Brain microvascular endothelial cell (primary cell): ENCODE results near the gene SGCD.
A peak's percentile ranks its signal among the peaks of the same experiment; 100 is the strongest.

Source experiments
- DNase-seq: peaks from one replicate; pipeline ENCODE4 v3.0.0-alpha.2; 2020
- H3K27ac ChIP-seq: fragments of 250-450 bp; sonication (Bioruptor Pico); 2 replicates; pipeline ENCODE4 v1.5.1; 2020; ENCODE audit warnings: mild to moderate bottlenecking, moderate library complexity
- H3K27me3 ChIP-seq: fragments of 250-450 bp; sonication (Bioruptor Pico); replicated peaks from 2 replicates; pipeline ENCODE4 v1.5.1; 2020; ENCODE audit warnings: mild to moderate bottlenecking
- H3K36me3 ChIP-seq: fragments of 250-450 bp; sonication (Bioruptor Pico); replicated peaks from 2 replicates; pipeline ENCODE4 v1.5.1; 2020; ENCODE audit warnings: mild to moderate bottlenecking
- H3K4me3 ChIP-seq: 2 replicates; pipeline ENCODE4 v1.5.1; 2011; ENCODE audit warnings: low read depth, mild to moderate bottlenecking, control low read depth, low read length, moderate library complexity
- CTCF ChIP-seq: IDR thresholded peaks from 2 replicates; pipeline ENCODE4 v1.5.1; 2011; ENCODE audit warnings: low read depth, mild to moderate bottlenecking, moderate library complexity, low read length, control low read depth, inconsistent platforms; ENCODE audit errors: missing control alignments
- in situ Hi-C: cut with HindIII; loops from 2 replicates; pipeline ENCODE4 v1.10.0; 2017; ENCODE audit warnings: low sequenced_read_pairs, low pct_ligation_motif_present

Gene SGCD

GRCh38 chr5:156471893-156472292 is 144.9 kb downstream of the SGCD start:
- in situ Hi-C loops, result no loop called here
- Histone ChIP-seq H3K4me3 (no peak overlapping the region), H3K36me3 (no peaks in the 10 kb centered on the region), H3K27ac (no peak overlapping the region), H3K27me3 (no peaks in the 10 kb centered on the region)
- TF ChIP-seq CTCF, result no peak
- no peak for DNase-seq

GRCh38 chr5:156473269-156473908 is 146.4 kb downstream of the SGCD start:
- in situ Hi-C loops, result no loop called here
- peak; percentile 11 for DNase-seq

GRCh38 chr5:156474251-156474650 is 147.3 kb downstream of the SGCD start:
- no peaks in the 10 kb centered on the region for H3K27me3 ChIP-seq
- H3K27ac ChIP-seq, result no peak overlapping the region
- no peak for TF ChIP-seq CTCF
- peak; percentile 7 for DNase-seq
- in situ Hi-C loops, result no loop called here
- H3K36me3 ChIP-seq, result no peaks in the 10 kb centered on the region
- no peak overlapping the region for H3K4me3 ChIP-seq

More at GRCh38 chr5:156473269-156473908, 146.4 kb downstream of the SGCD start:
- no peaks in the 10 kb centered on the region for H3K27me3 ChIP-seq
- no peaks in the 10 kb centered on the region for H3K36me3 ChIP-seq
- no peak for TF ChIP-seq CTCF
- no peak overlapping the region for H3K27ac ChIP-seq
- H3K4me3 ChIP-seq, result no peak overlapping the region

GRCh38 chr5:156475182-156476157 is 148.5 kb downstream of the SGCD start:
- no peaks in the 10 kb centered on the region for H3K36me3 ChIP-seq
- H3K27me3 ChIP-seq, result no peaks in the 10 kb centered on the region
- peak; percentile 88 for DNase-seq
- peak; percentile 8 for TF ChIP-seq CTCF
- no peak overlapping the region for H3K4me3 ChIP-seq
- in situ Hi-C loops, result no loop called here
- peak overlapping the region; percentile 42 for H3K27ac ChIP-seq

GRCh38 chr5:156476158-156476551 is 149.2 kb downstream of the SGCD start:
- TF ChIP-seq CTCF, result no peak
- DNase-seq, result no peak
- no peaks in the 10 kb centered on the region for H3K27me3 ChIP-seq
- peak overlapping the region; percentile 42 for H3K27ac ChIP-seq
- H3K36me3 ChIP-seq, result no peaks in the 10 kb centered on the region
- H3K4me3 ChIP-seq, result no peak overlapping the region
- in situ Hi-C loops, result no loop called here
